OCI-LY1 (cell line): ENCODE measurements around the gene HKDC1.

ENCODE experiments used
- H2AFZ ChIP-seq: fragments of 200-600 bp; sonication (generic), shearing (Covaris generic); 2 replicates; pipeline ENCODE4 v1.6.0; 2014; ENCODE audit warnings: antibody characterized with exemption, mild to moderate bottlenecking, low read length
- H3F3A ChIP-seq: fragments of 200-600 bp; sonication (generic), shearing (Covaris generic); 2 replicates; pipeline ENCODE4 v1.6.0; 2014; ENCODE audit warnings: mild to moderate bottlenecking, antibody characterized with exemption, low read length, moderate library complexity; ENCODE audit not compliant: insufficient read depth
- H3K27ac ChIP-seq: fragments of 200-600 bp; sonication (generic); 2 replicates; pipeline ENCODE4 v1.5.1; 2014; ENCODE audit warnings: low read length, mixed run types, mild to moderate bottlenecking, low read depth; ENCODE audit not compliant: poor library complexity, severe bottlenecking
- H3K27me3 ChIP-seq: fragments of 200-600 bp; sonication (generic); 2 replicates; pipeline ENCODE4 v1.6.0; 2014; ENCODE audit warnings: antibody characterized with exemption, mild to moderate bottlenecking, low read length, moderate library complexity; ENCODE audit not compliant: insufficient read depth
- H3K36me3 ChIP-seq: fragments of 200-600 bp; sonication (generic); 2 replicates; pipeline ENCODE4 v1.6.1; 2014; ENCODE audit warnings: mild to moderate bottlenecking, antibody characterized with exemption, low read length, moderate library complexity, mixed read lengths; ENCODE audit not compliant: insufficient read depth
- H3K4me1 ChIP-seq: fragments of 200-600 bp; sonication (generic); 2 replicates; pipeline ENCODE4 v1.5.1; 2014; ENCODE audit warnings: mild to moderate bottlenecking, low read length, moderate library complexity; ENCODE audit not compliant: insufficient read depth, severe bottlenecking
- H3K4me2 ChIP-seq: fragments of 200-600 bp; sonication (generic), shearing (Covaris generic); 2 replicates; pipeline ENCODE4 v1.6.1; 2014; ENCODE audit warnings: low read length
- H3K4me3 ChIP-seq: fragments of 200-600 bp; sonication (generic); 2 replicates; pipeline ENCODE4 v1.5.1; 2014; ENCODE audit warnings: low read length, low read depth, mild to moderate bottlenecking, mixed read lengths; ENCODE audit not compliant: poor library complexity, severe bottlenecking
- H3K79me2 ChIP-seq: fragments of 200-600 bp; shearing (Covaris generic); 2 replicates; pipeline ENCODE4 v1.6.1; 2016; ENCODE audit warnings: mixed run types, low read length, mixed read lengths; ENCODE audit not compliant: insufficient read depth
- H3K9ac ChIP-seq: fragments of 200-600 bp; sonication (generic), shearing (Covaris generic); 2 replicates; pipeline ENCODE4 v1.6.1; 2014; ENCODE audit warnings: mild to moderate bottlenecking, low read length, mixed read lengths
- H3K9me2 ChIP-seq: fragments of 200-600 bp; sonication (generic), shearing (Covaris generic); 2 replicates; pipeline ENCODE4 v1.6.1; 2014; ENCODE audit warnings: low read depth, mild to moderate bottlenecking, low read length, mixed read lengths
- H3K9me3 ChIP-seq: fragments of 200-600 bp; shearing (Covaris generic); 2 replicates; pipeline ENCODE4 v1.6.1; 2014; ENCODE audit warnings: low read length, mixed read lengths
- H4K20me1 ChIP-seq: fragments of 200-600 bp; sonication (generic), shearing (Covaris generic); 2 replicates; pipeline ENCODE4 v1.6.0; 2016; ENCODE audit warnings: mild to moderate bottlenecking, low read length; ENCODE audit not compliant: insufficient read depth
- EZH2 ChIP-seq: fragments of 200-600 bp; sonication (generic), shearing (Covaris generic); IDR thresholded peaks from 2 replicates; pipeline ENCODE4 v1.8.0; 2017; ENCODE audit warnings: borderline replicate concordance, mixed run types, mild to moderate bottlenecking, antibody characterized with exemption, low read length, moderate library complexity, mixed read lengths
- TF ChIP-seq, protein P1 (sequence below): fragments of 200-600 bp; sonication (generic), shearing (Covaris generic); IDR thresholded peaks from 2 replicates; pipeline ENCODE4 v1.5.1; 2017; ENCODE audit warnings: mild to moderate bottlenecking, antibody characterized with exemption, low read length, moderate library complexity, mixed read lengths

Gene HKDC1

DNA sequence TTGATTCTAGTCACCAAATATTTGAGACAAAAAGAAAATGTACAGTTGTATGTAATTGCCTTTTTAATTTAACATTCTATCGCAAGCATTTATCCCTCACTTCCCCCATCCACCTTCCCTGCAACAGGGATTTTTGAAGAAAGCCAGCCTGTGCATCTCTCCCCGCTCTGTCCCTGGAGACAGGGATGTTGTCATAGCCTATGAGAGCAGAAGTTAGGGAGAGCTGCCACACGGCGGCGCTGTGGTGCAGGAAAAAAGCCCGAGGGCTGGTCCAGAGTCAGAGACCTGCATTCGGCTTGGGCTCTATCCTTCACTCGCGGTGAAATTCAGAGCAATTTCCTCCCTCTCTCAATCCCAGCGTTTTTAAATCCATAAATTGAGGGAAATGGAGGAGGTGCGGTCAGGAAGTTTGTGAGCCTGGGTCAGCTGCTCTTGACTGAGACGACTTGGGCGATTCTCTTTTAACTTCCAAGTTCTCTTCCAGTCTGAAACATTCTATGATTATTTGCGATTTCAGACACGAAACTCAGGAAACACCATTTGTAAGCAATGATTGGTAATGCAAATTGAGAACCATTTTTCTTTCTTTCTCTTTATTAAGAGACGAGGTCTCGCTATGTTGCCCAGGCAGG, 17.5 kb downstream of the HKDC1 start:
- TF ChIP-seq, protein P1, sequence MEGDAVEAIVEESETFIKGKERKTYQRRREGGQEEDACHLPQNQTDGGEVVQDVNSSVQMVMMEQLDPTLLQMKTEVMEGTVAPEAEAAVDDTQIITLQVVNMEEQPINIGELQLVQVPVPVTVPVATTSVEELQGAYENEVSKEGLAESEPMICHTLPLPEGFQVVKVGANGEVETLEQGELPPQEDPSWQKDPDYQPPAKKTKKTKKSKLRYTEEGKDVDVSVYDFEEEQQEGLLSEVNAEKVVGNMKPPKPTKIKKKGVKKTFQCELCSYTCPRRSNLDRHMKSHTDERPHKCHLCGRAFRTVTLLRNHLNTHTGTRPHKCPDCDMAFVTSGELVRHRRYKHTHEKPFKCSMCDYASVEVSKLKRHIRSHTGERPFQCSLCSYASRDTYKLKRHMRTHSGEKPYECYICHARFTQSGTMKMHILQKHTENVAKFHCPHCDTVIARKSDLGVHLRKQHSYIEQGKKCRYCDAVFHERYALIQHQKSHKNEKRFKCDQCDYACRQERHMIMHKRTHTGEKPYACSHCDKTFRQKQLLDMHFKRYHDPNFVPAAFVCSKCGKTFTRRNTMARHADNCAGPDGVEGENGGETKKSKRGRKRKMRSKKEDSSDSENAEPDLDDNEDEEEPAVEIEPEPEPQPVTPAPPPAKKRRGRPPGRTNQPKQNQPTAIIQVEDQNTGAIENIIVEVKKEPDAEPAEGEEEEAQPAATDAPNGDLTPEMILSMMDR: peak; percentile 90
- TF ChIP-seq EZH2: no peak
- Histone ChIP-seq H3K9me3 (no peaks in the 10 kb centered on the region), H3K36me3 (no peaks in the 10 kb centered on the region), H3K4me1 (no peaks in the 10 kb centered on the region), H3K4me3 (no peak overlapping the region), H4K20me1 (no peaks in the 10 kb centered on the region), H3K9me2 (no peaks in the 10 kb centered on the region), H3F3A (no peaks in the 10 kb centered on the region), H2AFZ (no peak overlapping the region), H3K27me3 (no peaks in the 10 kb centered on the region), H3K9ac (no peak overlapping the region), H3K4me2 (no peak overlapping the region), H3K79me2 (no peaks in the 10 kb centered on the region), H3K27ac (no peak overlapping the region)

DNA sequence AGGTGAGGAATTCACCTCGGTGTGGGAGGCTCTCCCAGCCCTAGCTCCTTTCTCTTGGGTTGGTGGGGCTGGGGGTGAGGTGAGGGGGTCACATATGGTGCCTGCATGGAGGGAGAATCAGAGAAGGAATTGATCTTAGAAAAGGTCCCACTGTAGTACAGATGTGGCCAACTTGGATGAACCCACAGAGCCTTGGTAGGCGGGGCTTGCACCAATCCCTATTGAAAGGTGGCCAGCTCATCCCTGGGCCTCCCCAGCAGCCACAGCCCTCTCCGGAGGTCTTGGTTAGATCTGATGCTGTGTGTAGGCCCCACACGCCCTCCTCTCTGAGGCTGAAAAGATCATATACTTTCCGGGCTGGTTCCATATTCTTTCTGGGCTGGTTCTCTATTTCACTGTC, 19.0 kb downstream of the HKDC1 start:
- no peak overlapping the region for H3K4me2 ChIP-seq
- no peaks in the 10 kb centered on the region for H3K4me1 ChIP-seq
- no peaks in the 10 kb centered on the region for H3K27me3 ChIP-seq
- H2AFZ ChIP-seq: no peak overlapping the region
- H3K36me3 ChIP-seq: no peaks in the 10 kb centered on the region
- no peaks in the 10 kb centered on the region for H3F3A ChIP-seq
- no peaks in the 10 kb centered on the region for H3K9me3 ChIP-seq
- H4K20me1 ChIP-seq: no peaks in the 10 kb centered on the region
- no peaks in the 10 kb centered on the region for H3K9me2 ChIP-seq
- H3K4me3 ChIP-seq: no peak overlapping the region
- TF ChIP-seq EZH2: no peak
- TF ChIP-seq, protein P1: no peak
- no peak overlapping the region for H3K27ac ChIP-seq
- H3K9ac ChIP-seq: no peak overlapping the region
- no peaks in the 10 kb centered on the region for H3K79me2 ChIP-seq

DNA sequence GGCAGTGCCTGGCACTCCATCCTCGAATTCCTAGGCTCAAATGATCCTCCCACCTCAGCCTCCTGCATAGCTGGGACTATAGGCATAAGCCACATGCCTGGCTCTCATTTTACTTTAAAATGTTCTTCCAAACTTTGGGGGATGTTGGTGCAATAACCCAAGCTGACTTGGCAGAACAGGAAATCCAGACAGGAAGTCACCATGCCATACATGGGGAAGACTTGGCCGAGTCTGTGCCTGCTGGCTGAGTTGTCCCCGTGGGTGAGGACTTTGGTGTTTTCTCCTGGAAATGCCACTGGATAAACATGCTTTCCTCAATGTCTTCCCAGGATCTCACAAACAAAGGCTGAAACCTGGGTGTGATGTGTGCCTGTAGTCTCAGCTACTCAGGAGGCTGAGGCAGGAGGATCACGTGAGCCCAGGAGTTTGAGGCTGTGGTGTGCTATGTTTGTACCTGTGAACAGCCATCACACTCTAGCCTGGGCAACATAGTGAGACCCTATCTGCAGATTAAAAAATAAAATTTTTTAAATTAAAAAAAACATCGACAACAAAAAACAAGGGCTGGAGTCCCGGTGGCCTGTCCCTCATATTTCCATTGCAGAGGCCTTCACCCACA, 19.8 kb downstream of the HKDC1 start:
- H3K27ac ChIP-seq: no peak overlapping the region
- no peaks in the 10 kb centered on the region for H3K4me1 ChIP-seq
- no peaks in the 10 kb centered on the region for H3K27me3 ChIP-seq
- no peak overlapping the region for H3K4me2 ChIP-seq
- H3F3A ChIP-seq: no peaks in the 10 kb centered on the region
- no peaks in the 10 kb centered on the region for H3K9me3 ChIP-seq
- TF ChIP-seq, protein P1: no peak
- TF ChIP-seq EZH2: no peak
- no peaks in the 10 kb centered on the region for H3K9me2 ChIP-seq
- H3K79me2 ChIP-seq: no peaks in the 10 kb centered on the region
- no peak overlapping the region for H2AFZ ChIP-seq
- no peaks in the 10 kb centered on the region for H3K36me3 ChIP-seq
- no peak overlapping the region for H3K9ac ChIP-seq
- H3K4me3 ChIP-seq: no peak overlapping the region
- H4K20me1 ChIP-seq: no peaks in the 10 kb centered on the region
